ENCODE results near the gene ZNF296. TPM values are rescaled to one million over a fixed set of nuclear protein-coding genes. Genes with fewer than 3 reads are reported as not detected.

Gene ZNF296
- total RNA-seq, 2 experiments from 2014 or later, result 13.5 to 31.4 TPM

DNA sequence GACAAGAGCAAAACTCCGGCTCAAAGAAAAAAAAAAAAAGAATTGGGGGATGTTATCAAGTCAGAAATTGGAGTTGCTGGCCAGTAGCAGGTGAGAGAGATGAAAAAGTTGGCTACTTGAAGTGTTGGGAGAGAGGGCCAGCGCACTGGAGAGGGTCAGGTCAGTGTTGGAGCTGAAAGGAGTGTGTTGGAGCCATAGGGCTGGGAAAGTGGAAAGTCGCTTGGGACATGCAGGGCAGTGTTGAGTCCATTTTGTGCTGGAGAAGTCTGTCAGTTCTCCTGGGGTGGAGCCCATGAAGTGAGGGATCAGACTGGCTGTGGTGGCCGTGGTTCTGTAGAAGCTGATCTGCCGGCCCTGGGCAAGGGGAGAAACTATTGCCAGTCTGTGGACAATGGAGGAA is 18.4 kb upstream of the ZNF296 start:
- Histone ChIP-seq H3K79me2 (ENCODE audit: insufficient read depth, low read depth, low read length) (peaks cover 64% of the 10 kb centered on the region), H3K27ac (ENCODE audit: low read depth, low read length, poor library complexity, severe bottlenecking) (no peak overlapping the region), H3K9me2 (ENCODE audit: insufficient read depth, low read length) (no peaks in the 10 kb centered on the region), H2AFZ (ENCODE audit: low read length) (no peak overlapping the region), H3K4me2 (ENCODE audit: low read length) (peak overlapping the region; percentile 99), H3K4me1 (ENCODE audit: insufficient read depth, low read length, poor library complexity, severe bottlenecking) (peaks cover 34% of the 10 kb centered on the region), H3K4me3 (ENCODE audit: low read depth, low read length, poor library complexity, severe bottlenecking) (peak overlapping the region; percentile 92), H3K9me3 (ENCODE audit: low read length) (no peaks in the 10 kb centered on the region), H4K20me1 (ENCODE audit: insufficient read depth, low read length) (peaks cover 13% of the 10 kb centered on the region), H3K36me3 (ENCODE audit: insufficient read depth, low read length) (peaks cover 46% of the 10 kb centered on the region)
- ChIA-PET CTCF (ENCODE audit: unreplicated experiment) (no interaction called here), POLR2A (no interaction called here)
- intact Hi-C loops (cut with micrococcal nuclease; ENCODE audit: unreplicated experiment), result loop anchor here (5.0 kb wide), 1 partner anchor 83 kb away; the partner anchor contains the start of genes BLOC1S3 and TRAPPC6A
- no peak for TF ChIP-seq EZH2phosphoT487 (IDR thresholded peaks at IDR 0.05; ENCODE audit: borderline replicate concordance, low read depth, low read length)
- TF ChIP-seq, protein P1, sequence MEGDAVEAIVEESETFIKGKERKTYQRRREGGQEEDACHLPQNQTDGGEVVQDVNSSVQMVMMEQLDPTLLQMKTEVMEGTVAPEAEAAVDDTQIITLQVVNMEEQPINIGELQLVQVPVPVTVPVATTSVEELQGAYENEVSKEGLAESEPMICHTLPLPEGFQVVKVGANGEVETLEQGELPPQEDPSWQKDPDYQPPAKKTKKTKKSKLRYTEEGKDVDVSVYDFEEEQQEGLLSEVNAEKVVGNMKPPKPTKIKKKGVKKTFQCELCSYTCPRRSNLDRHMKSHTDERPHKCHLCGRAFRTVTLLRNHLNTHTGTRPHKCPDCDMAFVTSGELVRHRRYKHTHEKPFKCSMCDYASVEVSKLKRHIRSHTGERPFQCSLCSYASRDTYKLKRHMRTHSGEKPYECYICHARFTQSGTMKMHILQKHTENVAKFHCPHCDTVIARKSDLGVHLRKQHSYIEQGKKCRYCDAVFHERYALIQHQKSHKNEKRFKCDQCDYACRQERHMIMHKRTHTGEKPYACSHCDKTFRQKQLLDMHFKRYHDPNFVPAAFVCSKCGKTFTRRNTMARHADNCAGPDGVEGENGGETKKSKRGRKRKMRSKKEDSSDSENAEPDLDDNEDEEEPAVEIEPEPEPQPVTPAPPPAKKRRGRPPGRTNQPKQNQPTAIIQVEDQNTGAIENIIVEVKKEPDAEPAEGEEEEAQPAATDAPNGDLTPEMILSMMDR (conservative IDR thresholded peaks at IDR 0.05; ENCODE audit: low read length), result no peak
- DNase-seq (ENCODE audit: low spot score), result no peak
- no TSS peak for BruUV-seq (replicated peaks)

DNA sequence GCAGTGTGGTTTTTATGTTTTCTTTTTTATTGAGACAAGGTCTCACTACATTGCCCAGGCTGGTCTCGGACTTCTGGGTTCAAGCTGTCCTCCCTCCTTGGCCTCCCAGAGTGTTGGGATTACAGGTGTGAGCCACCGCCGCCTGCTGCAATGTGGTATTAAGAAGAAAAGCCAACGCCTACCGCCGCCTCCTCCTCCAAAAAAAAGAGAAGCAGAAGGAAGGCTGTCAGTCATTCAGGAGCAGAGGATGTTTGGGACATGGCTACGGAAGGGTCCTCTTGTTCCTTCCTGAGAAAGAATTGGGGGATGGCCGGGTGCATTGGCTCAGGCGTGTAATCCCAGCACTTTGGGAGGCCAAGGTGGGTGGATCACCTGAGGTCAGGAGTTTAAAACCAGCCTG is 17.9 kb upstream of the ZNF296 start:
- Histone ChIP-seq H3K4me2 (ENCODE audit: low read length) (peak overlapping the region; percentile 99), H2AFZ (ENCODE audit: low read length) (no peak overlapping the region), H3K36me3 (ENCODE audit: insufficient read depth, low read length) (peaks cover 45% of the 10 kb centered on the region), H3K9me2 (ENCODE audit: insufficient read depth, low read length) (no peaks in the 10 kb centered on the region), H3K79me2 (ENCODE audit: insufficient read depth, low read depth, low read length) (peaks cover 64% of the 10 kb centered on the region), H3K27ac (ENCODE audit: low read depth, low read length, poor library complexity, severe bottlenecking) (no peak overlapping the region), H3K4me1 (ENCODE audit: insufficient read depth, low read length, poor library complexity, severe bottlenecking) (peaks cover 34% of the 10 kb centered on the region), H3K4me3 (ENCODE audit: low read depth, low read length, poor library complexity, severe bottlenecking) (peak overlapping the region; percentile 92), H3K9me3 (ENCODE audit: low read length) (no peaks in the 10 kb centered on the region), H4K20me1 (ENCODE audit: insufficient read depth, low read length) (peaks cover 13% of the 10 kb centered on the region)
- no peak for DNase-seq (ENCODE audit: low spot score)
- intact Hi-C loops (cut with micrococcal nuclease; ENCODE audit: unreplicated experiment), result loop anchor here (5.0 kb wide), 1 partner anchor 83 kb away; the partner anchor contains the start of genes BLOC1S3 and TRAPPC6A
- ChIA-PET POLR2A (no interaction called here), CTCF (ENCODE audit: unreplicated experiment) (no interaction called here)
- TF ChIP-seq EZH2phosphoT487 (IDR thresholded peaks at IDR 0.05; ENCODE audit: borderline replicate concordance, low read depth, low read length), result no peak
- TF ChIP-seq, protein P1 (conservative IDR thresholded peaks at IDR 0.05; ENCODE audit: low read length), result no peak
- BruUV-seq (replicated peaks), result no TSS peak

Measured in OCI-LY7 (cell line).